Liver (tissue), 9 donors: Measurements from ENCODE around the gene ITPK1. TPM values are rescaled to one million over a fixed set of nuclear protein-coding genes. Genes with fewer than 3 reads are reported as not detected.

Experiments used
- DNase-seq: peaks from one replicate; pipeline ENCODE4 v3.0.0-alpha.2; 2017; ENCODE audit warnings: low spot score
- H3K27ac ChIP-seq, 2 donors: one replicate each; pipeline ENCODE4 v1.7.0; 2013; ENCODE audit warnings: inconsistent platforms in 2 of 2, low read length in 2 of 2, control low read depth in 1 of 2, low read depth in 1 of 2, mild to moderate bottlenecking in 1 of 2
- H3K27me3 ChIP-seq, 4 donors: one replicate each; pipeline versions ENCODE4 v1.6.1 to v1.7.0; 2013; ENCODE audit warnings: low read length in 3 of 4, inconsistent platforms in 1 of 4, mild to moderate bottlenecking in 1 of 4, moderate library complexity in 1 of 4; ENCODE audit not compliant: control insufficient read depth in 4 of 4, insufficient read depth in 4 of 4
- H3K36me3 ChIP-seq, 4 donors: one replicate each; pipeline versions ENCODE4 v1.6.1 to v1.7.0; 2013; ENCODE audit warnings: low read length in 3 of 4, mild to moderate bottlenecking in 3 of 4, low read depth in 1 of 4, moderate library complexity in 1 of 4; ENCODE audit not compliant: control insufficient read depth in 4 of 4, insufficient read depth in 3 of 4
- H3K4me1 ChIP-seq, 4 donors: one replicate each; pipeline versions ENCODE4 v1.6.1 to v1.7.0; 2013; ENCODE audit warnings: low read length in 3 of 4, mild to moderate bottlenecking in 3 of 4, moderate library complexity in 1 of 4; ENCODE audit not compliant: control insufficient read depth in 4 of 4, insufficient read depth in 4 of 4
- H3K4me3 ChIP-seq, 3 donors: one replicate each; pipeline versions ENCODE4 v1.6.1 to v1.7.0; 2013; ENCODE audit warnings: low read length in 3 of 3, control low read depth in 1 of 3, low read depth in 1 of 3, mild to moderate bottlenecking in 1 of 3
- H3K9ac ChIP-seq, 2 donors: one replicate each; pipeline ENCODE4 v1.7.0; 2013; ENCODE audit warnings: low read length in 2 of 2, mild to moderate bottlenecking in 2 of 2, moderate library complexity in 2 of 2, control low read depth in 1 of 2, low read depth in 1 of 2
- H3K9me3 ChIP-seq, 4 donors: one replicate each; pipeline versions ENCODE4 v1.6.1 to v1.7.0; 2013; ENCODE audit warnings: low read length in 3 of 4; ENCODE audit not compliant: control insufficient read depth in 4 of 4
- EGR1 ChIP-seq, 2 donors: IDR thresholded peaks; 2 replicates each; pipeline ENCODE4 v1.6.1; 2016 to 2018; ENCODE audit warnings: antibody characterized with exemption in 2 of 2, low read depth in 2 of 2
- FOXA1 ChIP-seq: IDR thresholded peaks from 2 replicates; pipeline ENCODE4 v1.6.1; 2016; ENCODE audit warnings: antibody characterized with exemption
- FOXA2 ChIP-seq: IDR thresholded peaks from 2 replicates; pipeline ENCODE4 v1.6.1; 2016; ENCODE audit warnings: antibody characterized with exemption
- GABPA ChIP-seq, 2 donors: IDR thresholded peaks in 1 of 2; conservative IDR thresholded peaks in 1 of 2; 2 replicates each; pipeline ENCODE4 v1.6.1; 2016; ENCODE audit warnings: antibody characterized with exemption in 2 of 2, mild to moderate bottlenecking in 1 of 2, moderate library complexity in 1 of 2
- HNF4A ChIP-seq, 2 donors: conservative IDR thresholded peaks; 2 replicates each; pipeline ENCODE4 v1.6.1; 2016; ENCODE audit warnings: antibody characterized with exemption in 2 of 2, mild to moderate bottlenecking in 2 of 2
- HNF4G ChIP-seq: IDR thresholded peaks from 2 replicates; pipeline ENCODE4 v1.6.1; 2016; ENCODE audit warnings: antibody characterized with exemption
- JUND ChIP-seq, 2 donors: IDR thresholded peaks; 2 replicates each; pipeline ENCODE4 v1.6.1; 2016; ENCODE audit warnings: antibody characterized with exemption in 2 of 2
- RAD21 ChIP-seq, 2 donors: IDR thresholded peaks; 2 replicates each; pipeline ENCODE4 v1.6.1; 2016; ENCODE audit warnings: antibody characterized with exemption in 2 of 2, mild to moderate bottlenecking in 2 of 2
- RXRA ChIP-seq, 2 donors: IDR thresholded peaks; 2 replicates each; pipeline ENCODE4 v1.6.1; 2017 to 2018; ENCODE audit warnings: antibody characterized with exemption in 2 of 2, mild to moderate bottlenecking in 1 of 2
- TAF1 ChIP-seq: conservative IDR thresholded peaks from 2 replicates; pipeline ENCODE4 v1.6.1; 2016; ENCODE audit warnings: antibody characterized with exemption, mild to moderate bottlenecking
- WGBS: extraction: QIAGEN DNeasy Blood & Tissue Kit; methylation state at CpG from one replicate; pipeline ENCODE4 v1.1.7; 2013; 5-methylcytosine and 5-hydroxymethylcytosine counted together
- polyA plus RNA-seq, 2 donors: library from polyadenylated mRNA; stranded (reverse) in 1 of 2; unstranded in 1 of 2; fragments of 200-250 nt in 1 of 2; fragments of >200 nt in 1 of 2; fragmentation: Nextera tagmentation in 1 of 2; extraction: Ambion mirVana in 1 of 2; gene quantifications; one replicate each; pipeline versions ENCODE4 v1.2.1 to v1.2.3, GENCODE V29; 2013 to 2015
- total RNA-seq, 2 donors: library from RNA; depleted of rRNA; stranded (reverse); fragments of >200 nt; gene quantifications; one replicate each; pipeline ENCODE4 v1.2.3, GENCODE V29; 2014
- TF ChIP-seq, protein P1 (sequence below): fragments of 150-350 bp; IDR thresholded peaks from 2 replicates; pipeline ENCODE4 v1.5.1; 2017; ENCODE audit warnings: improper control_type of control experiment, low read depth, low read length; ENCODE audit not compliant: missing input control
- TF ChIP-seq, protein P2 (sequence below): IDR thresholded peaks from 2 replicates; pipeline ENCODE4 v1.6.1; 2016; ENCODE audit warnings: antibody characterized with exemption
- TF ChIP-seq, protein P3 (sequence below): IDR thresholded peaks from 2 replicates; pipeline ENCODE4 v1.6.1; 2016; ENCODE audit warnings: antibody characterized with exemption
- TF ChIP-seq, protein P4 (sequence below): IDR thresholded peaks from 2 replicates; pipeline ENCODE4 v1.6.1; 2016; ENCODE audit warnings: antibody characterized with exemption, mild to moderate bottlenecking
- TF ChIP-seq, protein P5 (sequence below): IDR thresholded peaks from 2 replicates; pipeline ENCODE4 v1.6.1; 2016; ENCODE audit warnings: antibody characterized with exemption
- donor health status: healthy.
- donor health status: healthy.
- donor health status: healthy.
- donor health status: healthy.
- donor health status: healthy.

ITPK1 gene
- total and polyA plus RNA-seq, 4 donors = 9.0 to 41.2 (median 20.4) TPM

DNA sequence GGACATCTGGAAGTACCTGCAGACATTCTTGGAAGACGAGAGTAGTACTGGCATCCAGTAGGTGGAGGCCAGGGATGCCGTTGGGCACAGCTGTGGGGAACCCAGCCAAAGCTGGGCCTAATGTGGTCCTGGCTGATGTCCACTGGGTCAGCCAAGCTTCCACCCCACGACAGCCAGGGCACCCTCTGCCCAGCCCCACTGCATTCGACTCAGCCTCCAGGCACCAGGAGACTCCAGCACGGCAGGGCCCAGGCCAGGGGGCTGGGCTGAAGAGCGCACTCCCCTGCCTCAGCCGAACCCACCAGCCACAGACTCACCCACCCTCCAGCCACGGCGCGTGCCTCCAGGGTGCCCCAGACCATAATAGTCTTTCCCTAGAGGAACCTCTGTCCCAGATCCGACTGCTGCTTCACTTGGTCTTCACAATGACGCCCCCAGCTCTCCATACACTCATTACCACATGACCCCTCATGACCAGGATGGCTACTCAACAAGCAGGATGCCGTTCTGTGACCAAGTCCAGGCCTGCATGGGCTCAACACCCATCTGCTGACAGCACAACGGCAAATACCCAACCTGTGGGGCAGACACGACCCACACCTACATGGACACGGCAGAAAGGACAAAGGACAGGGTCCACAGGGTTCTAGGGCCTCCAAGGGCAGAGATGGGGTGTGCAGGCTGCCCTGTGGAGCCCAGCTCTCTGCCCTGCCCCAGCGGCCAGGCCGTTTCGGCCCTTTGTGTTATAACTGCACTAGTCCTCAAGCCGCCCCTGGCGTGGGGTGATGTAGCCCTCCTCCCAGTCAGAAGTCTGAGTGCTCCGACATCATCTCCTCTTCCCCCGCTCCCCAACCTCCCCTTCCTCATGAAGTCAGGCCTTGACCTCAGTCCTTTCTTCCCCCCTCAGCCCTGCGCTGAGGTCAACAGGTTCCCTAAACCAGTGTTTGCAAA is 22.8 kb downstream of the ITPK1 start:
- no peak overlapping the region for H3K27ac ChIP-seq
- WGBS = 90% methylated on average over 24 of the region's 24 CpGs
- no peak for DNase-seq

DNA sequence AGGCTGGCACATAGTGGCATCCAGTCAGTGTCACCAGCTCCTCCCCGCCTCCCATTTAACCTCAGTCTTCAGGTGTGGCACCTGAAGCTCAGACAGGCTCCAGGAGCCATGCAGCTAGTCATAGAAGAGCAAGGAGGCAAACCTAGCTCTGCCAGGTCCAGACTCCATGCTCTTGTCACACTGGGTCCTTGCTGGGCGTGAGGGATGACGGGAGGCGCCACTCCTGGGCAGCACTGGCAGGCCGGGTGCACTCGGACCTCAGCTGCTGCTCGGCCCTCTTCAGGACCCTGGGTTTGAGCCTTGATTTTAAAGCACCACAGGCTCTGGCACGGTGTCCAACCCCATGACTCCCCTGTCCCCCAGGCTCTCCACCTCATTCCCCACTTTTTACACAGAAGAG is 24.1 kb downstream of the ITPK1 start:
- DNase-seq = no peak
- Histone ChIP-seq H3K27ac (no peak overlapping the region), H3K4me1 (peaks cover 0 to 2% (median 0%) of the 10 kb centered on the region in 4 donors), H3K9me3 (no peaks in the 10 kb centered on the region), H3K36me3 (no peaks in the 10 kb centered on the region), H3K4me3 (no peak overlapping the region), H3K27me3 (no peaks in the 10 kb centered on the region), H3K9ac (no peak overlapping the region)
- TF ChIP-seq HNF4A (conservative IDR thresholded peaks at IDR 0.05) (no peak), HNF4G (no peak), RAD21 (IDR thresholded peaks at IDR 0.05) (no peak), FOXA1 (no peak), GABPA (IDR thresholded peaks at IDR 0.05 in 1 of 2, conservative IDR thresholded peaks at IDR 0.05 in 1 of 2) (no peak), FOXA2 (no peak), EGR1 (IDR thresholded peaks at IDR 0.05; ENCODE audit: low read depth in 2 of 2) (no peak), RXRA (IDR thresholded peaks at IDR 0.05) (no peak)
- TF ChIP-seq, protein P1, sequence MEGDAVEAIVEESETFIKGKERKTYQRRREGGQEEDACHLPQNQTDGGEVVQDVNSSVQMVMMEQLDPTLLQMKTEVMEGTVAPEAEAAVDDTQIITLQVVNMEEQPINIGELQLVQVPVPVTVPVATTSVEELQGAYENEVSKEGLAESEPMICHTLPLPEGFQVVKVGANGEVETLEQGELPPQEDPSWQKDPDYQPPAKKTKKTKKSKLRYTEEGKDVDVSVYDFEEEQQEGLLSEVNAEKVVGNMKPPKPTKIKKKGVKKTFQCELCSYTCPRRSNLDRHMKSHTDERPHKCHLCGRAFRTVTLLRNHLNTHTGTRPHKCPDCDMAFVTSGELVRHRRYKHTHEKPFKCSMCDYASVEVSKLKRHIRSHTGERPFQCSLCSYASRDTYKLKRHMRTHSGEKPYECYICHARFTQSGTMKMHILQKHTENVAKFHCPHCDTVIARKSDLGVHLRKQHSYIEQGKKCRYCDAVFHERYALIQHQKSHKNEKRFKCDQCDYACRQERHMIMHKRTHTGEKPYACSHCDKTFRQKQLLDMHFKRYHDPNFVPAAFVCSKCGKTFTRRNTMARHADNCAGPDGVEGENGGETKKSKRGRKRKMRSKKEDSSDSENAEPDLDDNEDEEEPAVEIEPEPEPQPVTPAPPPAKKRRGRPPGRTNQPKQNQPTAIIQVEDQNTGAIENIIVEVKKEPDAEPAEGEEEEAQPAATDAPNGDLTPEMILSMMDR = no peak
- TF ChIP-seq, protein P2, sequence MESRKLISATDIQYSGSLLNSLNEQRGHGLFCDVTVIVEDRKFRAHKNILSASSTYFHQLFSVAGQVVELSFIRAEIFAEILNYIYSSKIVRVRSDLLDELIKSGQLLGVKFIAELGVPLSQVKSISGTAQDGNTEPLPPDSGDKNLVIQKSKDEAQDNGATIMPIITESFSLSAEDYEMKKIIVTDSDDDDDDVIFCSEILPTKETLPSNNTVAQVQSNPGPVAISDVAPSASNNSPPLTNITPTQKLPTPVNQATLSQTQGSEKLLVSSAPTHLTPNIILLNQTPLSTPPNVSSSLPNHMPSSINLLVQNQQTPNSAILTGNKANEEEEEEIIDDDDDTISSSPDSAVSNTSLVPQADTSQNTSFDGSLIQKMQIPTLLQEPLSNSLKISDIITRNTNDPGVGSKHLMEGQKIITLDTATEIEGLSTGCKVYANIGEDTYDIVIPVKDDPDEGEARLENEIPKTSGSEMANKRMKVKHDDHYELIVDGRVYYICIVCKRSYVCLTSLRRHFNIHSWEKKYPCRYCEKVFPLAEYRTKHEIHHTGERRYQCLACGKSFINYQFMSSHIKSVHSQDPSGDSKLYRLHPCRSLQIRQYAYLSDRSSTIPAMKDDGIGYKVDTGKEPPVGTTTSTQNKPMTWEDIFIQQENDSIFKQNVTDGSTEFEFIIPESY = no peak
- TF ChIP-seq, protein P3, sequence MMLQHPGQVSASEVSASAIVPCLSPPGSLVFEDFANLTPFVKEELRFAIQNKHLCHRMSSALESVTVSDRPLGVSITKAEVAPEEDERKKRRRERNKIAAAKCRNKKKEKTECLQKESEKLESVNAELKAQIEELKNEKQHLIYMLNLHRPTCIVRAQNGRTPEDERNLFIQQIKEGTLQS = no peak
- TF ChIP-seq, protein P4, sequence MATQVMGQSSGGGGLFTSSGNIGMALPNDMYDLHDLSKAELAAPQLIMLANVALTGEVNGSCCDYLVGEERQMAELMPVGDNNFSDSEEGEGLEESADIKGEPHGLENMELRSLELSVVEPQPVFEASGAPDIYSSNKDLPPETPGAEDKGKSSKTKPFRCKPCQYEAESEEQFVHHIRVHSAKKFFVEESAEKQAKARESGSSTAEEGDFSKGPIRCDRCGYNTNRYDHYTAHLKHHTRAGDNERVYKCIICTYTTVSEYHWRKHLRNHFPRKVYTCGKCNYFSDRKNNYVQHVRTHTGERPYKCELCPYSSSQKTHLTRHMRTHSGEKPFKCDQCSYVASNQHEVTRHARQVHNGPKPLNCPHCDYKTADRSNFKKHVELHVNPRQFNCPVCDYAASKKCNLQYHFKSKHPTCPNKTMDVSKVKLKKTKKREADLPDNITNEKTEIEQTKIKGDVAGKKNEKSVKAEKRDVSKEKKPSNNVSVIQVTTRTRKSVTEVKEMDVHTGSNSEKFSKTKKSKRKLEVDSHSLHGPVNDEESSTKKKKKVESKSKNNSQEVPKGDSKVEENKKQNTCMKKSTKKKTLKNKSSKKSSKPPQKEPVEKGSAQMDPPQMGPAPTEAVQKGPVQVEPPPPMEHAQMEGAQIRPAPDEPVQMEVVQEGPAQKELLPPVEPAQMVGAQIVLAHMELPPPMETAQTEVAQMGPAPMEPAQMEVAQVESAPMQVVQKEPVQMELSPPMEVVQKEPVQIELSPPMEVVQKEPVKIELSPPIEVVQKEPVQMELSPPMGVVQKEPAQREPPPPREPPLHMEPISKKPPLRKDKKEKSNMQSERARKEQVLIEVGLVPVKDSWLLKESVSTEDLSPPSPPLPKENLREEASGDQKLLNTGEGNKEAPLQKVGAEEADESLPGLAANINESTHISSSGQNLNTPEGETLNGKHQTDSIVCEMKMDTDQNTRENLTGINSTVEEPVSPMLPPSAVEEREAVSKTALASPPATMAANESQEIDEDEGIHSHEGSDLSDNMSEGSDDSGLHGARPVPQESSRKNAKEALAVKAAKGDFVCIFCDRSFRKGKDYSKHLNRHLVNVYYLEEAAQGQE = no peak
- TF ChIP-seq, protein P5, sequence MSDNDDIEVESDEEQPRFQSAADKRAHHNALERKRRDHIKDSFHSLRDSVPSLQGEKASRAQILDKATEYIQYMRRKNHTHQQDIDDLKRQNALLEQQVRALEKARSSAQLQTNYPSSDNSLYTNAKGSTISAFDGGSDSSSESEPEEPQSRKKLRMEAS = no peak
- WGBS = 96% methylated on average over 8 of the region's 8 CpGs

More for the DNA sequence above, 22.8 kb downstream of the ITPK1 start:
- TF ChIP-seq GABPA (IDR thresholded peaks at IDR 0.05 in 1 of 2, conservative IDR thresholded peaks at IDR 0.05 in 1 of 2) = no peak
- no peak for TF ChIP-seq TAF1
- no peak for TF ChIP-seq JUND (IDR thresholded peaks at IDR 0.05)
- TF ChIP-seq FOXA2 = no peak
- no peak for TF ChIP-seq EGR1 (IDR thresholded peaks at IDR 0.05; ENCODE audit: low read depth in 2 of 2)
- Histone ChIP-seq H3K4me3 (no peak overlapping the region), H3K9me3 (no peaks in the 10 kb centered on the region), H3K9ac (no peak overlapping the region), H3K4me1 (peaks cover 0 to 6% (median 0%) of the 10 kb centered on the region in 4 donors), H3K27me3 (no peaks in the 10 kb centered on the region), H3K36me3 (no peaks in the 10 kb centered on the region)
